ENCODE results near the gene SLC13A3. TPM values are rescaled to one million over a fixed set of nuclear protein-coding genes. Genes with fewer than 3 reads are reported as not detected.

SLC13A3 gene
- total RNA-seq, 3 donors from 2014 or later = 1.3 to 2.9 (median 1.6) TPM

- intact Hi-C loops (cut with DNase I; ENCODE audit: low total_unique reads) = no loop called here
- no peaks in the 10 kb centered on the region for H3K9me3 ChIP-seq
- no peaks in the 10 kb centered on the region for H3K36me3 ChIP-seq
- no peaks in the 10 kb centered on the region for H3K4me1 ChIP-seq
- H3K4me3 ChIP-seq = no peak overlapping the region
- H3K27me3 ChIP-seq = peaks cover 0 to 19% of the 10 kb centered on the region in 2 donors
- TF ChIP-seq POLR2AphosphoS5 (IDR thresholded peaks at IDR 0.05) = no peak
- TF ChIP-seq POLR2A (IDR thresholded peaks at IDR 0.05) = no peak
- no peak for TF ChIP-seq CTCF (IDR thresholded peaks at IDR 0.05)
- no peak overlapping the region for H3K27ac ChIP-seq
- no peak for DNase-seq (ENCODE audit: low spot score in 2 of 2)
These were observed 102.6 kb downstream of the SLC13A3 start for GRCh38 chr20:46548688-46549087.

DNA sequence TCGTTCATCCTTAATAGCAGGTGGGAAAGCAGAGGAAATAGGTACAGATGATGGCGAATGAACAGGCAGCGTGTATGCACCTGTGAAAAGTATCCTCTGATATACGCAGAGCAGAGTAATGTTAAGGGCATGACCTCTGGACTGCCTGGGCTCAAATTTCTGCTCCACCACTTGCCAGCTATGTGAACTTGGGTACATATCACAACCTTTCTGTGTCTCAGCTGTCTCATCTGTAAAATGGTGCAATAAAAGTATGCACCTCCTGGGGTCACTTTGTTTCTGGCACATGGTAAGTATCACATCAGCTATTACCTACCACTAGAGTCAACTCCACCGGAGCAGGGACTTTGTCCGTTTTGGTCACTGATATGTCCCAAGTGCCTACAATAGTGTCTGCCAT is 103.3 kb downstream of the SLC13A3 start:
- TF ChIP-seq POLR2AphosphoS5 (IDR thresholded peaks at IDR 0.05) (no peak), CTCF (IDR thresholded peaks at IDR 0.05) (no peak), POLR2A (IDR thresholded peaks at IDR 0.05) (no peak)
- intact Hi-C loops (cut with DNase I; ENCODE audit: low total_unique reads) = no loop called here
- Histone ChIP-seq H3K9me3 (no peaks in the 10 kb centered on the region), H3K36me3 (no peaks in the 10 kb centered on the region), H3K4me1 (no peaks in the 10 kb centered on the region), H3K4me3 (no peak overlapping the region), H3K27ac (no peak overlapping the region), H3K27me3 (peaks cover 0 to 19% of the 10 kb centered on the region in 2 donors)
- no peak for DNase-seq (ENCODE audit: low spot score in 2 of 2)

- no peak for TF ChIP-seq POLR2AphosphoS5 (IDR thresholded peaks at IDR 0.05)
- no peak for TF ChIP-seq POLR2A (IDR thresholded peaks at IDR 0.05)
- TF ChIP-seq CTCF (IDR thresholded peaks at IDR 0.05) = no peak
- no peak for DNase-seq (ENCODE audit: low spot score in 2 of 2)
- Histone ChIP-seq H3K4me3 (no peak overlapping the region), H3K27me3 (peaks cover 0 to 21% of the 10 kb centered on the region in 2 donors), H3K27ac (no peak overlapping the region), H3K9me3 (no peaks in the 10 kb centered on the region), H3K4me1 (no peaks in the 10 kb centered on the region), H3K36me3 (no peaks in the 10 kb centered on the region)
- intact Hi-C loops (cut with DNase I; ENCODE audit: low total_unique reads) = no loop called here
These were observed 104.3 kb downstream of the SLC13A3 start for GRCh38 chr20:46546936-46547335.

GRCh38 chr20:46546298-46546697 is 105.0 kb downstream of the SLC13A3 start:
- peaks cover 0 to 27% of the 10 kb centered on the region in 2 donors for H3K27me3 ChIP-seq
- no peak for DNase-seq (ENCODE audit: low spot score in 2 of 2)

DNA sequence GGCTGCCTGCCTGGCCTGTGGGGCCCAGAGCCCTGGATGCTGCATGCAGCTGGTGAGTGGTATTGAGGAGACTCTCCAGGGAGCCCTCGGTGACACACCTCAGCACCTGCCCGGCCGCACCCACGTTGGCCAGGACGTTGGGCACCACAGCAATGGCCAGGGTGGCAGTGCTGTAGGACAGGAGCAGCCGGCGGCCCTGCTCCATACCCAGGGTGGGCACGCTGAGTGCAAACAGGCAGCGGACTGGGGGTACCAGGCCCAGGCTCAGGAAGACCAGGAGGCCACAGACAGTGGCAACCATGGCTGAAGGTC is 105.5 kb downstream of the SLC13A3 start:
- H3K4me1 ChIP-seq = no peaks in the 10 kb centered on the region
- intact Hi-C loops (cut with DNase I; ENCODE audit: low total_unique reads) = no loop called here
- no peak for DNase-seq (ENCODE audit: low spot score in 2 of 2)
- TF ChIP-seq CTCF (IDR thresholded peaks at IDR 0.05) (no peak), POLR2AphosphoS5 (IDR thresholded peaks at IDR 0.05) (no peak), POLR2A (IDR thresholded peaks at IDR 0.05) (no peak)
- H3K36me3 ChIP-seq = no peaks in the 10 kb centered on the region
- H3K9me3 ChIP-seq = no peaks in the 10 kb centered on the region
- no peak overlapping the region for H3K27ac ChIP-seq
- peaks cover 0 to 29% of the 10 kb centered on the region in 2 donors for H3K27me3 ChIP-seq
- no peak overlapping the region for H3K4me3 ChIP-seq

More at GRCh38 chr20:46546298-46546697, 105.0 kb downstream of the SLC13A3 start:
- Histone ChIP-seq H3K9me3 (no peaks in the 10 kb centered on the region), H3K4me1 (no peaks in the 10 kb centered on the region), H3K4me3 (no peak overlapping the region), H3K36me3 (no peaks in the 10 kb centered on the region), H3K27ac (no peak overlapping the region)
- TF ChIP-seq POLR2A (IDR thresholded peaks at IDR 0.05) (no peak), POLR2AphosphoS5 (IDR thresholded peaks at IDR 0.05) (no peak), CTCF (IDR thresholded peaks at IDR 0.05) (no peak)
- intact Hi-C loops (cut with DNase I; ENCODE audit: low total_unique reads) = no loop called here
